Neural cell (in vitro differentiated cells): ENCODE results near the gene NADK2. TPM values are rescaled to one million over a fixed set of nuclear protein-coding genes. Genes with fewer than 3 reads are reported as not detected.

Source experiments
- H2AFZ ChIP-seq: fragments of 200-600, 300-800 bp; sonication (generic), shearing (Covaris generic); 2 replicates; pipeline ENCODE4 v1.6.0; 2014; ENCODE audit warnings: low read depth, mild to moderate bottlenecking, antibody characterized with exemption, low read length, moderate library complexity
- H3F3A ChIP-seq: fragments of 200-600 bp; shearing (Covaris generic); 2 replicates; pipeline ENCODE4 v1.6.1; 2016; ENCODE audit warnings: mild to moderate bottlenecking, moderate library complexity, mixed read lengths, antibody characterized with exemption, low read length; ENCODE audit not compliant: insufficient read depth, poor library complexity, severe bottlenecking
- H3K27ac ChIP-seq: fragments of 200-600, 300-800 bp; sonication (generic), shearing (Covaris generic); 2 replicates; pipeline ENCODE4 v1.5.1; 2014; ENCODE audit warnings: mild to moderate bottlenecking, low read length, moderate library complexity
- H3K27me3 ChIP-seq: fragments of 300-800, 200-600 bp; sonication (generic), shearing (Covaris generic); 2 replicates; pipeline ENCODE4 v1.6.0; 2014; ENCODE audit warnings: mild to moderate bottlenecking, low read depth, low read length, moderate library complexity; ENCODE audit not compliant: insufficient read depth
- H3K36me3 ChIP-seq: fragments of 300-800, 200-600 bp; sonication (generic), shearing (Covaris generic); 2 replicates; pipeline ENCODE4 v1.5.1; 2014; ENCODE audit warnings: mild to moderate bottlenecking, antibody characterized with exemption, low read length, moderate library complexity; ENCODE audit not compliant: insufficient read depth
- H3K4me2 ChIP-seq: fragments of 300-800, 200-600 bp; sonication (generic), shearing (Covaris generic); 2 replicates; pipeline ENCODE4 v1.6.0; 2014; ENCODE audit warnings: mild to moderate bottlenecking, low read length
- H3K4me3 ChIP-seq: fragments of 300-800, 200-600 bp; sonication (generic), shearing (Covaris generic); 2 replicates; pipeline ENCODE4 v1.5.1; 2014; ENCODE audit warnings: mild to moderate bottlenecking, low read length, moderate library complexity
- H3K79me2 ChIP-seq: fragments of 200-600 bp; shearing (Covaris generic); replicated peaks from 2 replicates; pipeline ENCODE4 v1.6.0; 2014; ENCODE audit warnings: mild to moderate bottlenecking, low read length, moderate library complexity; ENCODE audit not compliant: insufficient read depth
- H3K9ac ChIP-seq: fragments of 300-800, 200-600 bp; sonication (generic), shearing (Covaris generic); 2 replicates; pipeline ENCODE4 v1.6.1; 2016; ENCODE audit warnings: mild to moderate bottlenecking, low read length, mixed read lengths
- H3K9me2 ChIP-seq: fragments of 200-600 bp; shearing (Covaris generic); 2 replicates; pipeline ENCODE4 v1.6.1; 2016; ENCODE audit warnings: mild to moderate bottlenecking, low read length, mixed read lengths; ENCODE audit not compliant: insufficient read depth
- H3K9me3 ChIP-seq: fragments of 200-600, 300-800 bp; sonication (generic), shearing (Covaris generic); 2 replicates; pipeline ENCODE4 v1.6.1; 2016; ENCODE audit warnings: mild to moderate bottlenecking, mixed run types, low read length, moderate library complexity, mixed read lengths
- H4K20me1 ChIP-seq: fragments of 200-600 bp; shearing (Covaris generic); 2 replicates; pipeline ENCODE4 v1.6.1; 2016; ENCODE audit warnings: mild to moderate bottlenecking, mixed run types; ENCODE audit not compliant: insufficient read depth
- EP300 ChIP-seq: fragments of 450-650 bp; conservative IDR thresholded peaks from 2 replicates; pipeline ENCODE4 v1.6.1; 2014; ENCODE audit warnings: antibody characterized with exemption, mild to moderate bottlenecking, moderate library complexity; ENCODE audit not compliant: poor library complexity, severe bottlenecking
- EZH2 ChIP-seq: fragments of 200-600, 300-800 bp; shearing (Covaris generic), sonication (generic); IDR thresholded peaks from 2 replicates; pipeline ENCODE4 v1.6.1; 2014; ENCODE audit warnings: antibody characterized with exemption, low read length, borderline replicate concordance, mild to moderate bottlenecking; ENCODE audit not compliant: insufficient read depth, poor library complexity, severe bottlenecking
- MXI1 ChIP-seq: fragments of 450-650 bp; conservative IDR thresholded peaks from 2 replicates; pipeline ENCODE4 v1.6.1; 2014; ENCODE audit warnings: antibody characterized with exemption, mild to moderate bottlenecking; ENCODE audit not compliant: poor library complexity, severe bottlenecking
- POLR2AphosphoS5 ChIP-seq: IDR thresholded peaks from 2 replicates; pipeline ENCODE4 v1.6.1; 2012
- RAD21 ChIP-seq: fragments of 450-650 bp; conservative IDR thresholded peaks from 2 replicates; pipeline ENCODE4 v1.6.1; 2014; ENCODE audit warnings: antibody characterized with exemption, mild to moderate bottlenecking, moderate library complexity
- SMC3 ChIP-seq: fragments of 450-650 bp; conservative IDR thresholded peaks from 2 replicates; pipeline ENCODE4 v1.6.1; 2014; ENCODE audit warnings: antibody characterized with exemption, mild to moderate bottlenecking, moderate library complexity; ENCODE audit not compliant: poor library complexity
- TAF1 ChIP-seq: IDR thresholded peaks from 2 replicates; pipeline ENCODE4 v1.6.1; 2012; ENCODE audit warnings: low read depth
- polyA plus RNA-seq: library from polyadenylated mRNA; depleted of rRNA; stranded (reverse); fragments of >200 nt; gene quantifications from 2 replicates; pipeline ENCODE4 v1.2.3, GENCODE V29; 2014
- TF ChIP-seq, protein P1 (sequence below): IDR thresholded peaks from 2 replicates; pipeline ENCODE4 v1.6.1; 2012; ENCODE audit warnings: borderline replicate concordance
- TF ChIP-seq, protein P2 (sequence below): fragments of 450-650 bp; IDR thresholded peaks from 2 replicates; pipeline ENCODE4 v1.5.1; 2014; ENCODE audit warnings: antibody characterized with exemption, mild to moderate bottlenecking, moderate library complexity; ENCODE audit not compliant: poor library complexity, severe bottlenecking

NADK2 gene
- polyA plus RNA-seq, 1 donor from 2014 or later: 66.8 TPM

DNA sequence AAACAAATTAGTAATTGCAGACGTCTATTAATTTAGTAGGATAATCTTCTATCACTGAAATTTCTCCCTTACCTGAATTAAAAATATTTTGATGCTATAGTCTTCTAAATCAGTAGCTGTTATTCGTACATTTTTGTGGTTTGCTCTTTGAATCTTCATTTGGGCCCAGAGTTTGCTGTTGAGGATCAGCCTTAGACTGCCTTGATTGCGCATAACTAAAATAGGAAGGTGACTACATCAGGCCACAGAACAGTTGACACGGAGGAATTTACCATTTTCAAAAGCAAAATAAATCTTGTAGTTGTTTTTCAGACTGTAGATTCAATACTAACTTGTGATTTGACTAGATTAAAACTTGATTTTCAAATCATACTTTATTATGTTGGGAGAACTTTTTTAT, 11.8 kb upstream of the NADK2 start:
- no peak overlapping the region for H3K27ac ChIP-seq
- H4K20me1 ChIP-seq: no peaks in the 10 kb centered on the region
- H3K79me2 ChIP-seq: no peaks in the 10 kb centered on the region
- H3K36me3 ChIP-seq: no peaks in the 10 kb centered on the region
- no peak overlapping the region for H2AFZ ChIP-seq
- H3K9ac ChIP-seq: no peak overlapping the region
- H3F3A ChIP-seq: no peaks in the 10 kb centered on the region
- H3K4me2 ChIP-seq: no peak overlapping the region
- H3K27me3 ChIP-seq: no peaks in the 10 kb centered on the region
- TF ChIP-seq TAF1 (no peak), EP300 (no peak), EZH2 (no peak), MXI1 (no peak), RAD21 (no peak), SMC3 (no peak), POLR2AphosphoS5 (no peak)
- TF ChIP-seq, protein P1, sequence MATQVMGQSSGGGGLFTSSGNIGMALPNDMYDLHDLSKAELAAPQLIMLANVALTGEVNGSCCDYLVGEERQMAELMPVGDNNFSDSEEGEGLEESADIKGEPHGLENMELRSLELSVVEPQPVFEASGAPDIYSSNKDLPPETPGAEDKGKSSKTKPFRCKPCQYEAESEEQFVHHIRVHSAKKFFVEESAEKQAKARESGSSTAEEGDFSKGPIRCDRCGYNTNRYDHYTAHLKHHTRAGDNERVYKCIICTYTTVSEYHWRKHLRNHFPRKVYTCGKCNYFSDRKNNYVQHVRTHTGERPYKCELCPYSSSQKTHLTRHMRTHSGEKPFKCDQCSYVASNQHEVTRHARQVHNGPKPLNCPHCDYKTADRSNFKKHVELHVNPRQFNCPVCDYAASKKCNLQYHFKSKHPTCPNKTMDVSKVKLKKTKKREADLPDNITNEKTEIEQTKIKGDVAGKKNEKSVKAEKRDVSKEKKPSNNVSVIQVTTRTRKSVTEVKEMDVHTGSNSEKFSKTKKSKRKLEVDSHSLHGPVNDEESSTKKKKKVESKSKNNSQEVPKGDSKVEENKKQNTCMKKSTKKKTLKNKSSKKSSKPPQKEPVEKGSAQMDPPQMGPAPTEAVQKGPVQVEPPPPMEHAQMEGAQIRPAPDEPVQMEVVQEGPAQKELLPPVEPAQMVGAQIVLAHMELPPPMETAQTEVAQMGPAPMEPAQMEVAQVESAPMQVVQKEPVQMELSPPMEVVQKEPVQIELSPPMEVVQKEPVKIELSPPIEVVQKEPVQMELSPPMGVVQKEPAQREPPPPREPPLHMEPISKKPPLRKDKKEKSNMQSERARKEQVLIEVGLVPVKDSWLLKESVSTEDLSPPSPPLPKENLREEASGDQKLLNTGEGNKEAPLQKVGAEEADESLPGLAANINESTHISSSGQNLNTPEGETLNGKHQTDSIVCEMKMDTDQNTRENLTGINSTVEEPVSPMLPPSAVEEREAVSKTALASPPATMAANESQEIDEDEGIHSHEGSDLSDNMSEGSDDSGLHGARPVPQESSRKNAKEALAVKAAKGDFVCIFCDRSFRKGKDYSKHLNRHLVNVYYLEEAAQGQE: no peak
- TF ChIP-seq, protein P2, sequence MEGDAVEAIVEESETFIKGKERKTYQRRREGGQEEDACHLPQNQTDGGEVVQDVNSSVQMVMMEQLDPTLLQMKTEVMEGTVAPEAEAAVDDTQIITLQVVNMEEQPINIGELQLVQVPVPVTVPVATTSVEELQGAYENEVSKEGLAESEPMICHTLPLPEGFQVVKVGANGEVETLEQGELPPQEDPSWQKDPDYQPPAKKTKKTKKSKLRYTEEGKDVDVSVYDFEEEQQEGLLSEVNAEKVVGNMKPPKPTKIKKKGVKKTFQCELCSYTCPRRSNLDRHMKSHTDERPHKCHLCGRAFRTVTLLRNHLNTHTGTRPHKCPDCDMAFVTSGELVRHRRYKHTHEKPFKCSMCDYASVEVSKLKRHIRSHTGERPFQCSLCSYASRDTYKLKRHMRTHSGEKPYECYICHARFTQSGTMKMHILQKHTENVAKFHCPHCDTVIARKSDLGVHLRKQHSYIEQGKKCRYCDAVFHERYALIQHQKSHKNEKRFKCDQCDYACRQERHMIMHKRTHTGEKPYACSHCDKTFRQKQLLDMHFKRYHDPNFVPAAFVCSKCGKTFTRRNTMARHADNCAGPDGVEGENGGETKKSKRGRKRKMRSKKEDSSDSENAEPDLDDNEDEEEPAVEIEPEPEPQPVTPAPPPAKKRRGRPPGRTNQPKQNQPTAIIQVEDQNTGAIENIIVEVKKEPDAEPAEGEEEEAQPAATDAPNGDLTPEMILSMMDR: no peak
- H3K9me3 ChIP-seq: no peaks in the 10 kb centered on the region
- H3K4me3 ChIP-seq: no peak overlapping the region
- no peaks in the 10 kb centered on the region for H3K9me2 ChIP-seq

GRCh38 chr5:36252722-36253365, 11.1 kb upstream of the NADK2 start:
- no peak overlapping the region for H3K9ac ChIP-seq
- no peaks in the 10 kb centered on the region for H3K79me2 ChIP-seq
- no peak overlapping the region for H3K4me3 ChIP-seq
- no peak overlapping the region for H3K4me2 ChIP-seq
- TF ChIP-seq SMC3: no peak
- no peaks in the 10 kb centered on the region for H3K9me2 ChIP-seq
- no peaks in the 10 kb centered on the region for H3F3A ChIP-seq
- H4K20me1 ChIP-seq: no peaks in the 10 kb centered on the region
- peak overlapping the region; percentile 86 for H3K27ac ChIP-seq
- no peaks in the 10 kb centered on the region for H3K27me3 ChIP-seq
- H2AFZ ChIP-seq: no peak overlapping the region
- no peaks in the 10 kb centered on the region for H3K36me3 ChIP-seq
- no peaks in the 10 kb centered on the region for H3K9me3 ChIP-seq
